GM19397 (cell line): ENCODE results near the gene WWC1.
"Not testable (repeated sequence)": the region's sequence is repeated elsewhere in the genome, so short reads cannot be mapped to it uniquely, and the experiment has no call there.

Experiments used
- ATAC-seq: cut with Tn5 transposase; IDR thresholded peaks from one replicate; pipeline ENCODE4 v1.9.1; 2021; ENCODE audit warnings: mild to moderate bottlenecking, moderate library complexity; ENCODE audit not compliant: unreplicated experiment

WWC1 gene

DNA sequence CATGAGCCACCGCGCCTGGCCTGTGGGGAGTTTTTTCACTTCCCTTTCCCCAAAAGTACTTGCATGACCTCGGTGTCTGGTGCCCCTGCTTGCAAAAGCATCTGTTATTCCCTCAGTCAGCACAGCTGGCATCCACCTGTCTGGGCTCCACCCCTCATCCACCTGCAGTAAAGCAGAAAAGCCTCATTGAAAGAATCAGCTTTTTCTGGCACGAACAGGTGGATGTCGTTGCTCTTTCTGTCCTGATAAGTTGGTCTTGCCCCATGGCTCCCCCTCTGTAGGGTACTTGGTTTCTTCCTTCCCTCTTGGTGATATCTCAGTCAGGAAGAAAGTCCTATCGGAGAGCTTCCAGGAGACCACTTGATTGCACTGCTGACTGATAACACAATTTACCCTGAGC, 37.4 kb downstream of the WWC1 start:
- ATAC-seq = peak; percentile 59

DNA sequence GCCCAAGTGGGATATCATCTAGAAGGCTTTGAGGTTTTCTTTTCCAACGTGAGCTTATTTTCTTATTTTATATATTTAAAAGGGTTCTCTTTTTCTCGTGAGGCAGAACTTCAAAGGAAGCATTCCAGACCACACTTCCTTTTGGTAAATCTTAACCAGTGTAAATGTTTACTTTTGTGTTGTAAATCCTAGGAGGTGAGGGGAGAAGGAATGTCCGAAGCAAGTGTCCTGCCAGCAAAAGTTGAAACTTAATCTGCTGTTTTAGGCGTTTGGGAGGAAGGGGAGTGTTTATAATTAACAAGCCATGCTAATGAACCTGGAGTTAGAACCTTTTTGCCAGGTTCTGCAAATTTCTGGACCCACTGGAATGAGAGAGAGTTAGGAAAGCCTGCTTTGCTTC, 37.9 kb downstream of the WWC1 start:
- ATAC-seq = no peak

GRCh38 chr5:168332042-168332441, 40.6 kb downstream of the WWC1 start:
- ATAC-seq = no peak

GRCh38 chr5:168334280-168334679, 42.8 kb downstream of the WWC1 start:
- ATAC-seq = no peak

DNA sequence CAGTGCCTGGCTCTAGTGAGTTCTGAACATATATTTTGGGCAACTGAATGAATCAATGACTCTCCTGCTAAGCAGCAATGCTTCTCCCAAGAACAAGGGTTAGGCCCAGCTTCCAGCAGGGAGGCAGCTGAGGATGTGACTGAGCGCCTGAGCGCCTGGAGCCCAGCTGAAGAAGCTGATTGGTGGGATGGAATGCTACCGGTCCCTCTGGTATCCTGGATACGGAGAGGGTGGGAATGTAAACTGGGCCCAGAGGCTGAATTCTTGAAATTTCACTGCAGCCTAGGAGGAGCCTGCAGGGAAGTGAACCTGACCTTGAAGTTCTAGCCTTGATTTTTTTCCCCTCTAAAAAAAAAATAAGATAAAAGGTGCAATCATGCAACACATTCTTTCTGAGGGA, 43.2 kb downstream of the WWC1 start:
- ATAC-seq = no peak

DNA sequence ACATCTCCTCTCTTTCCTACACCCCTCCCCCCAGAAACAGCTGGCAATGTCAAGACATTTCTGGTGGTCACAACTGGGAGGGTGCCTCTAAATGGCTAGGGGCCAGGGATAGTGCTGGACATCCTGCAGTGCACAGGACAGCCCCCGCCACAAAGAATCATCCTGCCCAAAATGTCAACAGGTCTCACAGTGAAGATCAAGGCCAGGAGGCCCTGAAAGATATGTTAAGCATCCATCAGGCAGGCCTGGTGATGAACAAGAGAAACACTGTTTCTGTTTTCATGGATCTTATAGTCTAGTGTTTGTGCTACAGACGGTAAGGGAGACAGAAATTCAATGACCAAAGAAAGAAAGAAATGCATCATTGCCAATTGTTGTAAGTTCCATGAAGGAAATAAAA, 45.9 kb downstream of the WWC1 start:
- no peak for ATAC-seq

- ATAC-seq = no peak
Measured at GRCh38 chr5:168339109-168339771, 47.8 kb downstream of the WWC1 start.

GRCh38 chr5:168339772-168340140, 48.3 kb downstream of the WWC1 start:
- ATAC-seq = not testable (repeated sequence)

- ATAC-seq = no peak
Measured at GRCh38 chr5:168340487-168340886, 49.0 kb downstream of the WWC1 start.

- ATAC-seq = no peak
Measured at GRCh38 chr5:168341178-168341577, 49.7 kb downstream of the WWC1 start.

GRCh38 chr5:168342151-168342825, 50.8 kb downstream of the WWC1 start:
- no peak for ATAC-seq

GRCh38 chr5:168342985-168343384, 51.5 kb downstream of the WWC1 start:
- ATAC-seq = no peak

- ATAC-seq = no peak
Measured at GRCh38 chr5:168346417-168346816, 55.0 kb downstream of the WWC1 start.

- no peak for ATAC-seq
Measured at GRCh38 chr5:168347368-168348083, 56.1 kb downstream of the WWC1 start.

- ATAC-seq = no peak
Measured at GRCh38 chr5:168348084-168348414, 56.6 kb downstream of the WWC1 start.

DNA sequence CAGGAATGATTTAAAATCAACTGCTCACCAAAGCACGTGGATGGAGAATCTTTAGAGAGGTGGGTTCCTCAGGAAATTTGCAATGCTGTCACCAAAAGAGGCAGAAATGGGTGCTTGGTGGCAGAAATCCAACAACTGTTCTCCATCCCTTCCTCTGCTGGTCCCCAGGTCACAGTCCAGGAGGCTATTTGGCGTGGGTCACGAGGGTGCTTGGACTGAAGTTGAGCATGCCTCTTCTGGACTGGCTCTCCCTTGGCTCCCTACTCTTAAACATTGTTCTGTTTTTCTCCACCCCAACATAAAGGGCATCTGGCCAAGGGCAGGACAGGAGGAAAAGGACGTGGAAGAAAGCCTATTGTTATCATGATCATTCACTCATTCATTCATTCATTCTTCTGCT, 58.9 kb downstream of the WWC1 start:
- no peak for ATAC-seq

DNA sequence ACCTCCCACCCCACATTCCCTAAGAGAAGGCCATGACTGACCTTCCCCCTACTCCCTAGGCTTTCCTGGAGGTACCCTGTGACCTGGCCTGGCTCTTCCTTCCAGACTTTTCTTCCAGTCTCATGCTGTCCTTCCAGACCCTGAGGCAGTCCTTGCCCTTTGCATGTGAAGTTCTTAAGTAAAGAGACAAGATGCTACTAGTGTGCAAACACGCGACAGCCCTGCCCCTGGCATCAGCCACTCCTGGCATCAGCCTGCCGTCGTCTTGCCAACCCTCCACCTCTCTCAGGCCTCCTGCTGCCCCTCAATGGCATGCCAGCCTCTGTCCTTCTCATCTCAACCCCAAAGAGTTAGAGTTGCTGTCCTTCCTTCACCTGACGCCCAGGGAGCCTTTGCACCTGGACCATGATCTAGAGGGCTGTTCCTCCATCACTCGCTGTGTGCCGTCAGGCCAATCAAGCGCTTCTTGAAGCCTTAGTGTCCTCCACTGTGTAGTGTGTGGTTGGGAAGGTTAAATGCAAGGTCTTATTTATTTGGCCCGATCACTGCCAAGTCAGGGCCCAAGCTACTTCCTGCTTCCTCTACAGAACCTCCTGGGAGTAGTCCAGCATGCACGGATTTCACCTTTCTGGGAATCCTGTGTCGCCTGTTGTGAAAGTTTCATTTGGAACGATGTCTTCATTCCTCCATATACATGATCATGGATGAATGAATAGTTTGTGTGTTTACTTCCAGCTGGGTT, 61.9 kb downstream of the WWC1 start:
- no peak for ATAC-seq

DNA sequence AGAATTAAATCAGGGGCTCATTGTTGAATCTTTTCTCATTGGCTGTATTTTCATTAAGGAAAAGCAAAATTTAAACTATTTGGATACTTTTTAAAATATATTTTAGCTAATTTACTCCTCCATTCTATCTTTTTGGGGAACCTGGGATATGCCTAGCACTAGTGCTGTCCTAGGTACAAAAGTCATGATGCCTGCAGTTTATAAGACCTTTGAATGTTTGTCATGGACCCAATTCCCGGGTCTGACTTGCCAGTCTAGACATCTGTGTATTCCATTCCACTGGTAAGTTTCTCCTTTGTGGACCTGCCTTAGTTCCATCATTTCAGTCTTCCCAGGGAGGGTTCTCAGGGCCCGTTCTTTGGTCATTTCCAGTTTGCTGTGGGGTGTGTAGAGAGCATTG, 63.0 kb downstream of the WWC1 start:
- no peak for ATAC-seq

DNA sequence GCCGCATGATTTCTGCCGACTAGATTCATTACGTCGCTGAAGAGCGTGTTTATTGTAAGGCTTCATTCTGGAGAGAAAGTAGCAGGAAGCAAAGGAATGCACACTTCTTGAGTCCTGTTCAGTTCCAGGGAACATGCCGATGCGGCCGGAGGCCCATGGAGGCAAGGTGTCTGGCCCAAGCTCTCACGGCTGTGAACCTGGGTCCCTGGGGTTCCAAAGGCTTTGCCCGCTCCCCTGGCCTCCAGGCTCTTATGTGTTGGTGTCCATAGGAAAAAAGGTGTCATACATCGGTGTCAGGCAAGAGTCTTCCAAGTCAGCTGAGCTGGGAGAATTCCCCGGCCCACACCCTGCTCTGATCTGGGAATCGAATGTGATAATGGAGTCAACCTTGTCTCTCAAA, 64.7 kb downstream of the WWC1 start:
- ATAC-seq = no peak

- no peak for ATAC-seq
Measured at GRCh38 chr5:168356592-168356991, 65.1 kb downstream of the WWC1 start.

GRCh38 chr5:168357876-168358275, 66.4 kb downstream of the WWC1 start:
- ATAC-seq = no peak
